HG03196 (cell line): ENCODE data around the gene INSC.
A peak's percentile ranks its signal among the peaks of the same experiment; 100 is the strongest.

Experiments
- ATAC-seq: cut with Tn5 transposase; IDR thresholded peaks from one replicate; pipeline ENCODE4 v1.9.1; 2021; ENCODE audit not compliant: unreplicated experiment

The INSC gene

GRCh38 chr11:15208378-15209222 lies 93.9 kb downstream of the INSC start:
- ATAC-seq, result peak; percentile 86

GRCh38 chr11:15212876-15213275 lies 98.2 kb downstream of the INSC start:
- no peak for ATAC-seq

- no peak for ATAC-seq
These were observed 98.9 kb downstream of the INSC start for GRCh38 chr11:15213471-15214231.

- no peak for ATAC-seq
These were observed 100.3 kb downstream of the INSC start for GRCh38 chr11:15215005-15215404.

- ATAC-seq, result no peak
These were observed 102.0 kb downstream of the INSC start for GRCh38 chr11:15216678-15217077.

GRCh38 chr11:15217416-15217815 lies 102.7 kb downstream of the INSC start:
- ATAC-seq, result no peak

- ATAC-seq, result no peak
These were observed 108.1 kb downstream of the INSC start for GRCh38 chr11:15222777-15223176.

- ATAC-seq, result no peak
These were observed 108.6 kb downstream of the INSC start for GRCh38 chr11:15223318-15223717.

- ATAC-seq, result no peak
These were observed 109.7 kb downstream of the INSC start for GRCh38 chr11:15224466-15224865.

- no peak for ATAC-seq
These were observed 112.3 kb downstream of the INSC start for GRCh38 chr11:15227011-15227410.

GRCh38 chr11:15228331-15228849 lies 113.7 kb downstream of the INSC start:
- ATAC-seq, result no peak

GRCh38 chr11:15229069-15229468 lies 114.3 kb downstream of the INSC start:
- no peak for ATAC-seq

- ATAC-seq, result no peak
These were observed 117.8 kb downstream of the INSC start for GRCh38 chr11:15232496-15232895.

- ATAC-seq, result no peak
These were observed 118.8 kb downstream of the INSC start for GRCh38 chr11:15233371-15234165.

- no peak for ATAC-seq
These were observed 120.1 kb downstream of the INSC start for GRCh38 chr11:15234796-15235195.

- no peak for ATAC-seq
These were observed 121.8 kb downstream of the INSC start for GRCh38 chr11:15236559-15236958.

GRCh38 chr11:15238856-15239255 lies 124.1 kb downstream of the INSC start:
- ATAC-seq, result no peak

- no peak for ATAC-seq
These were observed 134.0 kb downstream of the INSC start for GRCh38 chr11:15248749-15249148.

GRCh38 chr11:15258433-15259165 lies 143.9 kb downstream of the INSC start:
- peak; percentile 92 for ATAC-seq

GRCh38 chr11:15266999-15267398 lies 152.3 kb downstream of the INSC start:
- no peak for ATAC-seq
